ENCODE measurements around the gene WDR5.

WDR5 gene

GRCh38 chr9:134132208-134132870, 3.5 kb upstream of the WDR5 start:
- no peak for DNase-seq

GRCh38 chr9:134134949-134135342, 936 bp upstream of the WDR5 start:
- DNase-seq: no peak

GRCh38 chr9:134136118-134136995, 475 bp downstream of the WDR5 start:
- no peak for DNase-seq

GRCh38 chr9:134136996-134137299, 1.1 kb downstream of the WDR5 start:
- no peak for DNase-seq

GRCh38 chr9:134138292-134138691, 2.4 kb downstream of the WDR5 start:
- DNase-seq: no peak

- DNase-seq: no peak
Measured at GRCh38 chr9:134139081-134139480, 3.2 kb downstream of the WDR5 start.

GRCh38 chr9:134141906-134142305, 6.0 kb downstream of the WDR5 start:
- no peak for DNase-seq

- DNase-seq: no peak
Measured at GRCh38 chr9:134144801-134145200, 8.9 kb downstream of the WDR5 start.

GRCh38 chr9:134145262-134145661, 9.4 kb downstream of the WDR5 start:
- no peak for DNase-seq

- no peak for DNase-seq
Measured at GRCh38 chr9:134146774-134147493, 11.1 kb downstream of the WDR5 start.

- DNase-seq: no peak
Measured at GRCh38 chr9:134149380-134149779, 13.5 kb downstream of the WDR5 start.

- no peak for DNase-seq
Measured at GRCh38 chr9:134150557-134151214, 14.8 kb downstream of the WDR5 start.

- DNase-seq: no peak
Measured at GRCh38 chr9:134152022-134152448, 16.2 kb downstream of the WDR5 start.

GRCh38 chr9:134152488-134152887, 16.6 kb downstream of the WDR5 start:
- no peak for DNase-seq

- DNase-seq: no peak
Measured at GRCh38 chr9:134153450-134153849, 17.6 kb downstream of the WDR5 start.

GRCh38 chr9:134154262-134154701, 18.4 kb downstream of the WDR5 start:
- no peak for DNase-seq

GRCh38 chr9:134155812-134156377, 20.0 kb downstream of the WDR5 start:
- DNase-seq: no peak

- no peak for DNase-seq
Measured at GRCh38 chr9:134156564-134157377, 20.9 kb downstream of the WDR5 start.

GRCh38 chr9:134157378-134157885, 21.6 kb downstream of the WDR5 start:
- DNase-seq: no peak

GRCh38 chr9:134158242-134158641, 22.4 kb downstream of the WDR5 start:
- no peak for DNase-seq

- no peak for DNase-seq
Measured at GRCh38 chr9:134158753-134159392, 23.0 kb downstream of the WDR5 start.
